ENCODE data around the gene CALD1.

DNA sequence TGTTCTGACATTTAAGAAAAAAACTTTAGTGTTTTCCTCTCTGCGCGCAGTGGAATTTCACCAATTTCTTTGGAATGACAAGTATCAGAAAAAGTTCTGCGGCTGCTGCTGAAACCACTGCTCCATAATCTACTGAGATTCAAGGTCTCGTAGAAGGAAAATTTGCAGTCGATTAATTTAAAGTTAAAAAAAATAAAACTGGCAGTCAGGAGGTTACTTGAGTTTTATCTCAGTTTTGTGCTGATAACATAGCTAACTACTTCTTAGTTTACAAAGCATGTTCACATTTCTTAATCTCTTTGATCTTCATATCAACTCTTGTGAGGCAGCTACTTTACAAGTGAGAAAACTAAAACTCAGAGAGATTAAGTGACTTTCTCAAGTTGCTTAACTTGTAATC is 18.2 kb upstream of the CALD1 start:
- TF ChIP-seq, protein P1, sequence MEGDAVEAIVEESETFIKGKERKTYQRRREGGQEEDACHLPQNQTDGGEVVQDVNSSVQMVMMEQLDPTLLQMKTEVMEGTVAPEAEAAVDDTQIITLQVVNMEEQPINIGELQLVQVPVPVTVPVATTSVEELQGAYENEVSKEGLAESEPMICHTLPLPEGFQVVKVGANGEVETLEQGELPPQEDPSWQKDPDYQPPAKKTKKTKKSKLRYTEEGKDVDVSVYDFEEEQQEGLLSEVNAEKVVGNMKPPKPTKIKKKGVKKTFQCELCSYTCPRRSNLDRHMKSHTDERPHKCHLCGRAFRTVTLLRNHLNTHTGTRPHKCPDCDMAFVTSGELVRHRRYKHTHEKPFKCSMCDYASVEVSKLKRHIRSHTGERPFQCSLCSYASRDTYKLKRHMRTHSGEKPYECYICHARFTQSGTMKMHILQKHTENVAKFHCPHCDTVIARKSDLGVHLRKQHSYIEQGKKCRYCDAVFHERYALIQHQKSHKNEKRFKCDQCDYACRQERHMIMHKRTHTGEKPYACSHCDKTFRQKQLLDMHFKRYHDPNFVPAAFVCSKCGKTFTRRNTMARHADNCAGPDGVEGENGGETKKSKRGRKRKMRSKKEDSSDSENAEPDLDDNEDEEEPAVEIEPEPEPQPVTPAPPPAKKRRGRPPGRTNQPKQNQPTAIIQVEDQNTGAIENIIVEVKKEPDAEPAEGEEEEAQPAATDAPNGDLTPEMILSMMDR (IDR thresholded peaks at IDR 0.05), result no peak
- TF ChIP-seq POLR2A (IDR thresholded peaks at IDR 0.05), result no peak

Data from prostate gland (tissue), 2 donors.